Nephron progenitor cell (in vitro differentiated cells): ENCODE data around the gene SLC39A8.

Experiments
- DNase-seq: peaks from one replicate; pipeline ENCODE4 v3.0.0; 2021
- H3K27ac Mint-ChIP-seq: 2 replicates; pipeline ENCODE4 v1.8.0; 2021; ENCODE audit warnings: mild to moderate bottlenecking, moderate library complexity, mixed read lengths
- H3K27me3 Mint-ChIP-seq: 2 replicates; pipeline ENCODE4 v1.8.0; 2021; ENCODE audit warnings: mild to moderate bottlenecking, low read depth, mixed read lengths; ENCODE audit not compliant: poor library complexity
- H3K36me3 Mint-ChIP-seq: 2 replicates; pipeline ENCODE4 v1.8.0; 2021; ENCODE audit warnings: low read depth, mixed read lengths
- H3K4me1 Mint-ChIP-seq: 2 replicates; pipeline ENCODE4 v1.8.0; 2021; ENCODE audit warnings: mixed read lengths
- H3K4me3 Mint-ChIP-seq: 2 replicates; pipeline ENCODE4 v1.8.0; 2021; ENCODE audit warnings: mild to moderate bottlenecking, moderate library complexity, mixed read lengths
- H3K9me3 Mint-ChIP-seq: 2 replicates; pipeline ENCODE4 v1.8.0; 2021; ENCODE audit warnings: mild to moderate bottlenecking, moderate library complexity, mixed read lengths
- CTCF ChIP-seq: fragments of 200-600 bp; sonication (generic); IDR thresholded peaks from 2 replicates; pipeline ENCODE4 v1.5.0; 2021; ENCODE audit warnings: antibody characterized with exemption

Gene SLC39A8

GRCh38 chr4:102263024-102263787 is 82.1 kb downstream of the SLC39A8 start:
- no peak for DNase-seq
- Mint-ChIP-seq H3K9me3 (no peaks in the 10 kb centered on the region), H3K4me3 (no peak overlapping the region), H3K36me3 (peaks cover 13% of the 10 kb centered on the region), H3K27me3 (no peaks in the 10 kb centered on the region), H3K4me1 (peaks cover 16% of the 10 kb centered on the region), H3K27ac (no peak overlapping the region)
- peak; percentile 55 for TF ChIP-seq CTCF

- Mint-ChIP-seq H3K27ac (no peak overlapping the region), H3K27me3 (no peaks in the 10 kb centered on the region), H3K4me1 (peaks cover 25% of the 10 kb centered on the region), H3K4me3 (no peak overlapping the region), H3K36me3 (peaks cover 4% of the 10 kb centered on the region), H3K9me3 (no peaks in the 10 kb centered on the region)
- TF ChIP-seq CTCF: no peak
- DNase-seq: no peak
These were observed 85.6 kb downstream of the SLC39A8 start for GRCh38 chr4:102259702-102260101.

- DNase-seq: no peak
- peaks cover 4% of the 10 kb centered on the region for H3K36me3 Mint-ChIP-seq
- no peak overlapping the region for H3K27ac Mint-ChIP-seq
- H3K27me3 Mint-ChIP-seq: no peaks in the 10 kb centered on the region
- TF ChIP-seq CTCF: no peak
- peak overlapping the region; percentile 5 for H3K4me3 Mint-ChIP-seq
- no peaks in the 10 kb centered on the region for H3K9me3 Mint-ChIP-seq
- peaks cover 25% of the 10 kb centered on the region for H3K4me1 Mint-ChIP-seq
These were observed 86.2 kb downstream of the SLC39A8 start for GRCh38 chr4:102259081-102259480.

- H3K36me3 Mint-ChIP-seq: no peaks in the 10 kb centered on the region
- peaks cover 25% of the 10 kb centered on the region for H3K4me1 Mint-ChIP-seq
- H3K4me3 Mint-ChIP-seq: no peak overlapping the region
- H3K27me3 Mint-ChIP-seq: no peaks in the 10 kb centered on the region
- no peak overlapping the region for H3K27ac Mint-ChIP-seq
- TF ChIP-seq CTCF: no peak
- no peak for DNase-seq
- no peaks in the 10 kb centered on the region for H3K9me3 Mint-ChIP-seq
These were observed 89.0 kb downstream of the SLC39A8 start for GRCh38 chr4:102256321-102256720.

GRCh38 chr4:102253860-102254259 is 91.4 kb downstream of the SLC39A8 start:
- peaks cover 8% of the 10 kb centered on the region for H3K9me3 Mint-ChIP-seq
- no peaks in the 10 kb centered on the region for H3K27me3 Mint-ChIP-seq
- H3K27ac Mint-ChIP-seq: no peak overlapping the region
- H3K36me3 Mint-ChIP-seq: no peaks in the 10 kb centered on the region
- TF ChIP-seq CTCF: no peak
- DNase-seq: no peak
- H3K4me3 Mint-ChIP-seq: no peak overlapping the region
- peaks cover 15% of the 10 kb centered on the region for H3K4me1 Mint-ChIP-seq

- H3K27ac Mint-ChIP-seq: no peak overlapping the region
- no peak for TF ChIP-seq CTCF
These were observed 93.1 kb downstream of the SLC39A8 start for GRCh38 chr4:102252171-102252570.

More at GRCh38 chr4:102252171-102252570, 93.1 kb downstream of the SLC39A8 start:
- peaks cover 8% of the 10 kb centered on the region for H3K9me3 Mint-ChIP-seq
- no peak for DNase-seq
- H3K4me1 Mint-ChIP-seq: no peaks in the 10 kb centered on the region
- H3K36me3 Mint-ChIP-seq: no peaks in the 10 kb centered on the region
- H3K27me3 Mint-ChIP-seq: no peaks in the 10 kb centered on the region
- no peak overlapping the region for H3K4me3 Mint-ChIP-seq
